ENCODE results near the gene SEC24B. TPM values are rescaled to one million over a fixed set of nuclear protein-coding genes. Genes with fewer than 3 reads are reported as not detected.
A peak's percentile ranks its signal among the peaks of the same experiment; 100 is the strongest.
"Not testable (repeated sequence)": the region's sequence is repeated elsewhere in the genome, so short reads cannot be mapped to it uniquely, and the experiment has no call there.

The SEC24B gene
- total RNA-seq, 2 donors from 2014 or later, result 29.9 to 33.9 TPM

- intact Hi-C loops (cut with DNase I, micrococcal nuclease), result loop anchor here in 1 of 2 donors (10.0 kb wide), 2 partner anchors 135 to 415 kb away; no protein-coding TSS in a partner anchor
- ATAC-seq (peak; percentile 99), DNase-seq (peak; percentile 85 to 91)
Observed at GRCh38 chr4:109559983-109560686, 126.5 kb downstream of the SEC24B start, which contains the start of gene MCUB. MCUB (plus strand) TSS chr4:109560246; CDS start chr4:109560338, 92 bp downstream.

DNA sequence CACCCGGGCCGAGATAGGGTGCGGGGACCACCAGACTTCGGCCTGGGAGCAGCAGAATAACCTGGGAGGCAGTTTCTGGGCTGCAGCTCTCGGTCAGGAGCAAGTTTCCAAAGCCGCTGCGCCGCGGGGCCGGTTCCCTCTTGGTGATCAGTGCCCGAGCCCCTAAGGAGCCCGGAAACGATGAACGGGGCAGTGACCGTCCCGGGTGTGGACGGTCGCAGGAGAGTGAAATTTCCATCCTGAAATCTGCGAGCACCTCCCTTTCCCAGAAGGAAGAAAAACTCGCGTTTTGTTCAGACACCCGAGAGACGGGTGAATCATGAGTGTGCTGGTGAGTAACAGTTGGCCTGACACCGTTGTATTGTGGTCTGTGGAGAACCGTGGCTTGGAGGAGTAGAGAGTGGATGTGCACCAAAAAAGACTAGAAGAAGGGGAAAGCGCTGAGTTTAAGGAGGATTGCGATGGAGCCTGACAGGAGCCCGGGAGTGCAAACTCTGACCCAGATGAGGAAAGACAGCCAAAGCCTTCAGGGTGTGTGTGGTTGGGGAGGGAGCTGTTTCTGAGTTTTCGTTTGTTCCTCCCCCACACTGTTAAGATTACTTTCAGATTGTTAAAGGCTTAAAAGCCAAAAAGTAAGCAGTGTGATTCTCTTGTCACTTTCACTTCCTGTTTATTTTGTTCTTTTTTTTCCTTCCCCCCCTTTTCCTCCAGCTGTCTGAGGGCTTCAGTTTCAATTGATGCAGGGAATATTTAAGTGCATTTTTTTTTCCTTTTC is 127.3 kb downstream of the SEC24B start:
- peak in 1 of 2 donors; percentile 59 for DNase-seq
- intact Hi-C loops (cut with DNase I, micrococcal nuclease), result no loop called here
- ATAC-seq, result peak; percentile 43

DNA sequence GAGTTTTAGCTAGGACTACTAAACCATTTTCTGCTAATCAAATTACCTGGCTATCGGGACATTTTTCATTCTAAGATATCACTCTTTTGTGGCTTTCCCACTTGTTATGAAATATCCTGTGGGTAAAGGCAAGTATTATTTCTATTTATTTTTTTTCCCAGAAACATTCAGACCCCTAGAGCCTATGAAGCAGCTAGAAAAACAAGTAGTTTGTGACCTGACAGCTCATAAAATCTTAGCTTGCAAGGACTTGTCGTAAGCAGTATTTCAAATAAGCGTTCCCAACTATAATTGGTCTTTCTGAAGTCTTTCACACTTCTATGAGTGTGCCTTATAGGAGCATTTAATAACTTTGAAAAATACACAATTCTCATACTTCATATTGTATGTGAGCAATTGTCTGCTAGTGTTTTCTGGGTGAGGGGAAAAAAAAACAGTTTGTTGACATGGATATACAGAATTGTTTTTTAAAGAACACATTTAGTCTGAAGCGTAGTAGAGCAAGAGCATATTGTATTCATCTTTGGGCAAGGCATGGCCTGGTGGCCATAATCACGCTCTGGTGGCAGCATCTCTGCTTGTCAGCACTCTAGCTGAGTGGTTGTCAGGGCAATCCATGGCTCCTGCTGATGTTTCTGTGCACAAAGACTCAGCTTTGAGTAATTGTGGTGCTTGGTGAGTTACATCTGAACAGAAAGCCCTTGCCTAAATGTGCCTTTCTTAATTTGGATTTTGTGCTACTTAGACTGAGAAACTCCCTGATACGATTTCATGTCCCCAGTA is 129.0 kb downstream of the SEC24B start:
- no peak for DNase-seq
- intact Hi-C loops (cut with DNase I, micrococcal nuclease), result no loop called here
- ATAC-seq, result no peak

DNA sequence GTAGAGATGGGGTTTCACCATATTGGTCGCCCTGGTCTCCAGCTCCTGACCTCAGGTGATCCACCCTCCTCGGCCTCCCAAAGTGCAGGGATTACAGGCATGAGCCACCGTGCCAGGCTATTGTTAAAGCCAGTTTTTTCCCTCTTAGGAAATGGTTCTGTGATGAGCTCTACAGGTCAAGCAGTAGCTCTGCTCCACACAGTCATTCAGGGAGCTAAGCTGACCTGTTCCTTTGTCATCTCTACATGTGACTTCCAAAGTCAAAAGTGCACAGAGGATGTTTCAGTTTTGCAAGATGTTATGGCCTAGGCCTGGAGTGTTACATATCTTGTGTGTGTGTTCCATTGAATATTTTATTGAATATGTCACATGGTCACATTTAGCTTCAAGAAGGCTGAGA is 137.9 kb downstream of the SEC24B start:
- DNase-seq (no peak), ATAC-seq (no peak)
- intact Hi-C loops (cut with DNase I, micrococcal nuclease), result no loop called here

- intact Hi-C loops (cut with DNase I, micrococcal nuclease), result no loop called here
- DNase-seq, result no peak
- no peak for ATAC-seq
Observed at GRCh38 chr4:109572154-109572553, 138.5 kb downstream of the SEC24B start.

GRCh38 chr4:109574443-109574850 is 140.8 kb downstream of the SEC24B start:
- intact Hi-C loops (cut with DNase I, micrococcal nuclease), result no loop called here
- DNase-seq (peak in 1 of 2 donors; percentile 14), ATAC-seq (peak; percentile 100)

- DNase-seq (no peak), ATAC-seq (no peak)
- intact Hi-C loops (cut with DNase I, micrococcal nuclease), result no loop called here
Observed at GRCh38 chr4:109574931-109575804, 141.6 kb downstream of the SEC24B start.

GRCh38 chr4:109576462-109576861 is 142.8 kb downstream of the SEC24B start:
- ATAC-seq (no peak), DNase-seq (no peak)
- intact Hi-C loops (cut with DNase I, micrococcal nuclease), result no loop called here

GRCh38 chr4:109578846-109579245 is 145.2 kb downstream of the SEC24B start:
- intact Hi-C loops (cut with DNase I, micrococcal nuclease), result no loop called here
- no peak for DNase-seq
- no peak for ATAC-seq

GRCh38 chr4:109579997-109580396 is 146.4 kb downstream of the SEC24B start:
- ATAC-seq; DNase-seq; intact Hi-C loops (cut with DNase I, micrococcal nuclease): not testable (repeated sequence)

DNA sequence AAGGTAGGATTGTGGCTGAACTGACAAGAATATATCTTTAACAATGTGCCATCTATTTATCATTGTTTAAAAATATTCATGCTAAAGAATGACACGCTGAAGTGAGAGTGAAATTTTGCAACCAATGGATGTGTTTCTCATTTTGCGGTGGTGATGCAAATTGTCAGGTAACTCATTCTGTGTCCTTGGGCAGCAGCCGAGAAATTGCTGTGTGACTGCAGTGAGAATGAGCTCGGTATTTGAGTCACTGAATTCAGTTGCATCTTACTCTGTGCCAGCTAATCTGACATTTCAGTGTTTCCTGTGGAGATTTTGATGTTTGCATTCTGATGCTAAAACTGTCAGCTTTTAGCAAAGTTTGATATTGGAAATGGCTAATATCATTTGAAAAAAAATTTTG is 154.6 kb downstream of the SEC24B start:
- intact Hi-C loops (cut with DNase I, micrococcal nuclease), result no loop called here
- DNase-seq (no peak), ATAC-seq (no peak)

- DNase-seq, result no peak
- intact Hi-C loops (cut with DNase I, micrococcal nuclease), result no loop called here
- ATAC-seq, result no peak
Observed at GRCh38 chr4:109589119-109589518, 155.5 kb downstream of the SEC24B start.

- no peak for ATAC-seq
- intact Hi-C loops (cut with DNase I, micrococcal nuclease), result no loop called here
- no peak for DNase-seq
Observed at GRCh38 chr4:109589605-109590004, 156.0 kb downstream of the SEC24B start.

Small RNA genes lying within 50 kb of the gene (microRNA-seq; reads per million reads assigned to microRNA genes)
- 14.4 to 15.0 reads per million in 2 donors for gene MIR576

Other genes with a start within 250 kb of the SEC24B start
- gene COL25A1, start 131.2 kb upstream of the SEC24B start, total RNA-seq, result under 1 TPM; 0.42 to 0.43 TPM
- 1 to 10 TPM; 4.7 to 5.4 TPM for gene MCUB, start 126.4 kb downstream of the SEC24B start, total RNA-seq

Data from left colon (tissue), 2 donors.